C4-2B (cell line): ENCODE measurements around the gene TSPAN18.

Experiments used
- CTCF ChIP-seq: fragments of 450-650 bp; conservative IDR thresholded peaks from 2 replicates; pipeline ENCODE4 v1.5.1; 2017; ENCODE audit warnings: mild to moderate bottlenecking
- ZFX ChIP-seq: fragments of 450-650 bp; IDR thresholded peaks from 2 replicates; pipeline ENCODE4 v1.6.1; 2017

DNA sequence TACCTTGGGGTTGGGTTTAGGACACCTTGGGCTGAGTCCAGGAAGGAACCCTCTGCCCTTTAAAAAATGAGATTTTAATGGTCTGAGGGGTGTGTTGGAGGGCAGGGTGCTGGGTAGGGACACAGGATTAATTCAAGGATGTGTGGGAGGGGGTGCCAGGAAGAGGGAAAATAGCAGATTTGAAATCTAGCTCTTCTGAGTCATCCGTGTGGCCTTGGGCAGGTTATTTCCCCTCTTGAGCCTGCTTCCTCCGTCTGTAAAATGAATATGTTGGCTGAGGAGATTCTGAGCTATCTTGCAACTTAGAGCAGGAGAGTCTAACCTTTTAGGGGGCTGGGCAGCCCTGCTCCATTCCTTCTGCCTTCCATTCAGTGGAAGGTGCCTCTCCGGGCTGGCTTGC lies 3.0 kb downstream of the TSPAN18 start:
- TF ChIP-seq CTCF: no peak
- no peak for TF ChIP-seq ZFX
